ENCODE measurements around the gene POLR2E. TPM values are rescaled to one million over a fixed set of nuclear protein-coding genes. Genes with fewer than 3 reads are reported as not detected.

The POLR2E gene
- total and polyA plus RNA-seq, 2 of the 8 experiments (the other 6 are each of a cell fraction or from before 2014, with no cell fraction given): 281 to 381 TPM

- no peak overlapping the region for H2BK12ac ChIP-seq (ENCODE audit: low read depth, low read length)
- H2BK120ac ChIP-seq (replicated peaks; ENCODE audit: low read depth, low read length): no peak overlapping the region
- H3K56ac ChIP-seq (replicated peaks; ENCODE audit: insufficient read length, low read depth, low read length): no peak overlapping the region
- H3K23me2 ChIP-seq (ENCODE audit: low read depth, low read length): peaks cover 10% of the 10 kb centered on the region
- no peak overlapping the region for H2BK15ac ChIP-seq (ENCODE audit: low read length)
- ChIA-PET POLR2A (ENCODE audit: partially characterized antibody) (interaction anchor here (0.8 to 16.4 kb wide), 18 partner anchors 10 to 228 kb away, joined by 3 to 509 read pairs (median 6); partner anchors contain the start of genes ARHGAP45, CIRBP, CNN2 and GPX4), CTCF (ENCODE audit: partially characterized antibody) (interaction anchor here (0.6 to 4.8 kb wide), 9 partner anchors 11 to 117 kb away, joined by 3 to 27 read pairs (median 4); partner anchors contain the start of gene ARHGAP45)
- H3K4ac ChIP-seq (replicated peaks; ENCODE audit: insufficient read length, low read depth, low read length): no peak overlapping the region
- no peak overlapping the region for H2BK20ac ChIP-seq (ENCODE audit: low read length)
- peaks cover 0 to 10% (median 9%) of the 10 kb centered on the region in 4 experiments; a peak in 6 of 7 replicates for H3K4me1 ChIP-seq (replicated peaks in 1 of 4; ENCODE audit: control insufficient read depth in 3 of 4, insufficient read depth in 4 of 4, low read length in 3 of 4)
- no peak overlapping the region for H3K23ac ChIP-seq (ENCODE audit: insufficient read length)
- H3K27me3 ChIP-seq (replicated peaks in 1 of 4; ENCODE audit: control insufficient read depth in 3 of 4, extremely low read depth in 1 of 4, insufficient read depth in 3 of 4, low read length in 3 of 4): no peaks in the 10 kb centered on the region
- peak overlapping the region; percentile 53 to 76 (median 64) for H3K4me3 ChIP-seq (ENCODE audit: extremely low read depth in 1 of 4, insufficient read depth in 2 of 4, low read depth in 3 of 4, low read length in 4 of 4)
- no peak overlapping the region for H3K18ac ChIP-seq (ENCODE audit: extremely low read depth, low read length)
- H4K5ac ChIP-seq (ENCODE audit: insufficient read length, low read depth, low read length): no peak overlapping the region
- no peak overlapping the region for H2AK5ac ChIP-seq (ENCODE audit: low read depth, low read length)
- H3K4me2 ChIP-seq (ENCODE audit: insufficient read depth in 1 of 2, low read depth in 2 of 2, low read length in 2 of 2): peak overlapping the region; percentile 86 to 90
- no peak overlapping the region for H3K14ac ChIP-seq (ENCODE audit: insufficient read length)
- 9% methylated on average over 27 of the region's 27 CpGs; no CpG with 5 or more reads in 1 of the 2 experiments for WGBS, 2 experiments (ENCODE audit: extremely low coverage in 1 of 2, insufficient coverage in 1 of 2, insufficient read length in 1 of 2, insufficient replicate concordance in 2 of 2, low coverage in 1 of 2, low lambda C conversion rate in 2 of 2, missing lambda C conversion rate in 1 of 2)
- H4K8ac ChIP-seq (ENCODE audit: extremely low read depth, insufficient read depth, low read length): no peak overlapping the region
- no peaks in the 10 kb centered on the region for H3K79me2 ChIP-seq (ENCODE audit: control insufficient read depth in 1 of 2, insufficient read depth in 2 of 2, low read length in 2 of 2)
- H2AFZ ChIP-seq (ENCODE audit: low read length): no peak overlapping the region
- FAIRE-seq (peak; percentile 86), DNase-seq (ENCODE audit: low read depth in 1 of 2, low spot score in 2 of 2) (peak; percentile 91 to 95)
- H3K9ac ChIP-seq (replicated peaks in 1 of 4; ENCODE audit: extremely low read depth in 1 of 4, low read depth in 3 of 4, low read length in 3 of 4): peak overlapping the region in 3 of 4 experiments; percentile 24 to 48 (median 31); a peak in 4 of 7 replicates
- peaks cover 8 to 23% (median 15%) of the 10 kb centered on the region in 4 experiments for H3K36me3 ChIP-seq (ENCODE audit: control insufficient read depth in 2 of 4, insufficient read depth in 4 of 4, low read length in 3 of 4)
- H3K79me1 ChIP-seq (ENCODE audit: low read depth, low read length): no peaks in the 10 kb centered on the region
- H3K27ac ChIP-seq (ENCODE audit: low read depth, low read length): no peak overlapping the region
- H4K20me1 ChIP-seq (replicated peaks in 1 of 2; ENCODE audit: control insufficient read depth in 1 of 2, insufficient read depth in 2 of 2, low read length in 2 of 2): peaks cover 0 to 9% of the 10 kb centered on the region in 2 experiments
- H2BK5ac ChIP-seq (ENCODE audit: low read depth, low read length): 0 out of 2 replicates have a peak overlapping the region, but pooled peaks have one; percentile 26
- no peak overlapping the region for H4K91ac ChIP-seq (replicated peaks; ENCODE audit: insufficient read length, low read length)
- no peaks in the 10 kb centered on the region for H3K9me3 ChIP-seq (ENCODE audit: insufficient read depth in 2 of 2, low read depth in 1 of 2, low read length in 1 of 2)
- peak; percentile 69 for TF ChIP-seq SAP30 (IDR thresholded peaks at IDR 0.05; ENCODE audit: insufficient read depth, insufficient replicate concordance, low read length)
- peak; percentile 87 for TF ChIP-seq SP2 (IDR thresholded peaks at IDR 0.05; ENCODE audit: low read length)
- TF ChIP-seq SP1 (IDR thresholded peaks at IDR 0.05; ENCODE audit: low read depth, low read length): peak; percentile 100
- TF ChIP-seq NANOG (IDR thresholded peaks at IDR 0.05; ENCODE audit: insufficient read depth, low read depth, low read length, poor library complexity, severe bottlenecking): no peak
- peak in 1 of 2 experiments; percentile 35; a peak in 1 of 3 replicates for TF ChIP-seq POLR2A (IDR thresholded peaks at IDR 0.05; ENCODE audit: control extremely low read depth in 1 of 2, low read depth in 2 of 2, low read length in 2 of 2)
- TF ChIP-seq KDM1A (IDR thresholded peaks at IDR 0.05; ENCODE audit: borderline replicate concordance, low read length): peak; percentile 79
- TF ChIP-seq CHD2 (IDR thresholded peaks at IDR 0.05; ENCODE audit: low read length): peak; percentile 93
- TF ChIP-seq RBBP5 (IDR thresholded peaks at IDR 0.05; ENCODE audit: borderline replicate concordance, low read depth, low read length): no peak
- TF ChIP-seq PHF8 (conservative IDR thresholded peaks at IDR 0.05; ENCODE audit: low read depth, low read length): no peak
- peak; percentile 72; the same call in 1 of the 2 replicates for TF ChIP-seq POLR2AphosphoS5 (IDR thresholded peaks at IDR 0.05; ENCODE audit: low read depth, low read length)
- peak; percentile 65 for TF ChIP-seq CREB1 (IDR thresholded peaks at IDR 0.05)
- TF ChIP-seq SIN3A (conservative IDR thresholded peaks at IDR 0.05 in 1 of 2, IDR thresholded peaks at IDR 0.05 in 1 of 2; ENCODE audit: low read depth in 1 of 2, low read length in 2 of 2): peak; percentile 67 to 78; a peak in 1 of 4 replicates
These were observed 54.5 kb downstream of the POLR2E start for GRCh38 chr19:1040476-1041271.
